Measurements from ENCODE around the gene SEC14L1.
"Not testable (repeated sequence)": the region's sequence is repeated elsewhere in the genome, so short reads cannot be mapped to it uniquely, and the experiment has no call there.

Gene SEC14L1

DNA sequence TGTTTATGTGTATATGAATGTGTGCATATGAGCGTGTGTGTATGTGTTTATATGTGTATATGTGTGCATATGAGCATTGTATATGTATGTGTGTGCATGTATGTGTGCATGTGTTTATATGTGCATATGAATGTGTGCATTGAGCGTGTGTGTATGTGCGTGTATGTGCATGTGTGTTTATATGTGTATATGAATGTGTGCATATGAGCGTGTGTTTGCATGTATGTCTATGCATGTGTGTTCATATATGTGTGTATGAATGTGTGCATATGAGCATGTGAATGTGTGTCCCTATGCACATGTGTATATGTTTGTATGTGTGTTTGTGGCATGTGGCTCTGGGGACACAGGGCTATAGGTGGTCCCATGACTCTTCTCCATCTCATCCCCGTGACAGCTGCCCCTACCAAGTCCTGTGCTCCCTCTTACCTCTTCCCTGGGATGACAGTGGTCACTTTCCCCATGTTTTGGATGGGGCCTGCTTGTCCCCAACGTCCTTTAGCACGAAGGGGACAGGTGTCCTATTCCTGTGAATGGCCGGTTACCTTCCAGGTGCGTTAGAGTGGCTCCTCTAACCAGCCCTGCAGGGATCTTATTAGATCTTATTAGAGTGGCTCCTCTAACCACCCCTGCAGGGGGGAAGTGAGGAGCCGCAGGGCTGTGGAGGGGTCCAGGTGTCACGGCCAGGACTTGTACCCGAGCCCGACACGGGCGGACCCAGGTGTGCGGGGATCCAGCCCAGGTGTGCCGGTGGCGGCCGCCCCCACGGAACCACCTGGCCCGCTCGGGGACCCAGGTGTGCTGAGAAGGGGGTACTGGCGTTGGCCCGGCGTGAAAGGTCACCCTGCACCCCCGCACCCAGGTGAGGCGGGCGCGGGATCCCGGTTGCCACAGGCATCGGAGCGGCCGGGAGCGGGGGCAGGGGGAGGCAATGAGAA is 105.6 kb downstream of the SEC14L1 start:
- peak overlapping the region; percentile 48 to 71 (median 60); a peak in 19 of 20 replicates for H3K4me3 ChIP-seq
- H3K27ac ChIP-seq: peak overlapping the region in 7 of 11 experiments; percentile 21 to 60 (median 46); a peak in 8 of 22 replicates
- TF ChIP-seq Cebpa-rat (IDR thresholded peaks at IDR 0.05): no peak
- H3K4me1 ChIP-seq: peaks cover 18 to 37% (median 23%) of the 10 kb centered on the region in 10 experiments
- H3K9me3 ChIP-seq (replicated peaks in 1 of 11): no peaks in the 10 kb centered on the region
- no peaks in the 10 kb centered on the region for H4K20me1 ChIP-seq
- no peaks in the 10 kb centered on the region for H3K36me3 ChIP-seq
- peak overlapping the region; percentile 43 to 84 (median 71); a peak in 21 of 22 replicates for H3K9ac ChIP-seq
- peak overlapping the region; percentile 90 to 100 (median 98) for H3K4me2 ChIP-seq
- no peaks in the 10 kb centered on the region; a peak in 2 of 22 replicates for H3K27me3 ChIP-seq

GRCh38 chr17:77247048-77247541 is 106.3 kb downstream of the SEC14L1 start:
- Histone ChIP-seq H3K27ac (peak overlapping the region in 6 of 11 experiments; percentile 21 to 60 (median 46); a peak in 8 of 22 replicates), H3K9ac (peak overlapping the region; percentile 43 to 84 (median 71); a peak in 21 of 22 replicates), H3K4me1 (peaks cover 18 to 35% (median 23%) of the 10 kb centered on the region in 10 experiments), H3K4me2 (peak overlapping the region; percentile 90 to 100 (median 98)), H3K9me3 (replicated peaks in 1 of 11) (no peaks in the 10 kb centered on the region), H4K20me1 (no peaks in the 10 kb centered on the region), H3K27me3 (no peaks in the 10 kb centered on the region; a peak in 2 of 22 replicates), H3K4me3 (peak overlapping the region; percentile 48 to 71 (median 60); a peak in 19 of 20 replicates), H3K36me3 (no peaks in the 10 kb centered on the region)
- no peak for TF ChIP-seq Cebpa-rat (IDR thresholded peaks at IDR 0.05)

DNA sequence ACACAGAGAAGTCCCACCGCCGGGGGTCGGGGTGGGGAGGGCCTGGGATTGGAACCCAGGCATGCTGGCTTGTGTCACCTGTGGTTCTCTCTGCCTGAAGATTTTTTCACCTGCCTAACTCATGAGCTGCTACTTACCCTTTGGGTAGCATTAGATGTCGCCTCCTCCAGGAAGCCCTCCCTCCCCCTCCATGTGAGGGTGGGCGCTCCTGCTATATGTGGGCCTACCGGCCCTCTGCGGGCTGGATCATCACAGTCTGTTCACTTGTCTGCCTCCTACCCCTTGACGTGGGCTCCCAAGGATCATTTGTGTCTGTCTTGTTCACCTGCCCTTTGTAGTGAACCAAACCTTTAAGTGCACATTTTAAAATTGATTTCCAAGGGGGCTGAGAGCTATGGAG is 106.8 kb downstream of the SEC14L1 start:
- no peak overlapping the region for H3K27ac ChIP-seq
- peaks cover 18 to 35% (median 23%) of the 10 kb centered on the region in 10 experiments for H3K4me1 ChIP-seq
- no peak for TF ChIP-seq Cebpa-rat (IDR thresholded peaks at IDR 0.05)
- peak overlapping the region; percentile 90 to 100 (median 98) for H3K4me2 ChIP-seq
- no peaks in the 10 kb centered on the region for H3K9me3 ChIP-seq (replicated peaks in 1 of 11)
- H3K4me3 ChIP-seq: peak overlapping the region in 7 of 10 experiments; percentile 48 to 64 (median 60); a peak in 6 of 20 replicates
- no peaks in the 10 kb centered on the region for H4K20me1 ChIP-seq
- H3K36me3 ChIP-seq: no peaks in the 10 kb centered on the region
- peak overlapping the region in 3 of 11 experiments; percentile 71 to 77 (median 74); a peak in 4 of 22 replicates for H3K9ac ChIP-seq
- H3K27me3 ChIP-seq: no peaks in the 10 kb centered on the region; a peak in 2 of 22 replicates

DNA sequence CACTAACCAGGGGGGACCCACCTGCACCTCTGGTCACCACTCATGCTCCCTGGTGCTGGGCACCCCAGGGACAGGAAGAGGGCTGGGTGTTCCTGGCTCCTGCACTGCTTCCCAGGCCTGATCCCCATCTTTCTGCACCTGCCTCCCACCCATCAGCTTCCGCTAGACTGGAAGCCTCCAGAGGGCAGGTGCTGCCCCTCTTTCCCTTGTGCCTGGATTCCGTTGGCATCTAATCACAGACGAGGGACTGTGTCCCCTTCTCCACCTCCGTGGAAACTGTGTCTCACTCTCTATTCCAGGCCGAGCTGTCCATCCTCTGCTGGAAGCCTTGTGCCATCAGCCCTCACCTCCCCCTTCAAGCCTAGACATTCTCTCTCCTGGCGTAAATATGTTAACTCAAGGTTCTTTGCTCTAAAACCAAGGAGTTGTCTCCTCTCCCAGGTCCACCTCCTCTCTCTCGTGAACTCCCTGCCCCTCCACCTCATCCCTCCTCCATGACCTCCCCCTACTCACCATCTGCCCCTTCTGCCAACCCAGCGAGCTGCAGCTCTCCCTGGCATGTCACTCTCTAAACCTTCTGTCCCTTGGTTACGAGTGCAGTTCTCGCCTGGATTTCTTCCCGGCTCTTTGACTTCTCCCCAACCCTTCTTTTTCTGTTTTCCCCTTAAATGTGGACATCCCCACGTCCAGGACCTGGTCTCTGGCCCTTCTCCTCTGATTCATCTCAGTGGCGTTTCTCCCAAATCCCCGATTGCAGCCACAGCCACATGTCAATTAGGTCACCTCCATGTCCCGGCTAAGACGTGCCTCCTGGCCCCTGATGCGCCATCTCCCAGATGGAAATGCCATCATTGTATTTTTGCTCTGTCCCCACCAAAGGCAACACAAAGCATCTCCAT is 107.7 kb downstream of the SEC14L1 start:
- no peak for TF ChIP-seq Cebpa-rat (IDR thresholded peaks at IDR 0.05)
- no peaks in the 10 kb centered on the region for H3K36me3 ChIP-seq
- no peaks in the 10 kb centered on the region; a peak in 2 of 22 replicates for H3K27me3 ChIP-seq
- H3K4me2 ChIP-seq: no peak overlapping the region
- no peak overlapping the region for H3K9ac ChIP-seq
- H3K4me1 ChIP-seq: peaks cover 18 to 35% (median 23%) of the 10 kb centered on the region in 10 experiments
- H3K27ac ChIP-seq: no peak overlapping the region
- H4K20me1 ChIP-seq: no peaks in the 10 kb centered on the region
- no peaks in the 10 kb centered on the region for H3K9me3 ChIP-seq (replicated peaks in 1 of 11)
- H3K4me3 ChIP-seq: no peak overlapping the region

GRCh38 chr17:77251622-77252183 is 110.9 kb downstream of the SEC14L1 start:
- no peaks in the 10 kb centered on the region for H3K9me3 ChIP-seq (replicated peaks in 1 of 11)
- no peak overlapping the region for H3K27ac ChIP-seq
- TF ChIP-seq Cebpa-rat (IDR thresholded peaks at IDR 0.05): no peak
- no peak overlapping the region for H3K9ac ChIP-seq
- peaks cover 0 to 4% (median 0%) of the 10 kb centered on the region in 11 experiments; a peak in 2 of 22 replicates for H3K27me3 ChIP-seq
- peaks cover under 1 to 9% (median 5%) of the 10 kb centered on the region in 10 experiments for H3K4me1 ChIP-seq
- H3K4me3 ChIP-seq: no peak overlapping the region
- no peak overlapping the region for H3K4me2 ChIP-seq
- no peaks in the 10 kb centered on the region for H4K20me1 ChIP-seq
- no peaks in the 10 kb centered on the region for H3K36me3 ChIP-seq

GRCh38 chr17:77252306-77252705 is 111.5 kb downstream of the SEC14L1 start:
- not testable (repeated sequence) for H3K4me1 ChIP-seq; H3K27ac ChIP-seq; H3K4me2 ChIP-seq; H3K9me3 ChIP-seq (replicated peaks in 1 of 11); H3K27me3 ChIP-seq; H3K9ac ChIP-seq; H4K20me1 ChIP-seq; H3K4me3 ChIP-seq; H3K36me3 ChIP-seq

DNA sequence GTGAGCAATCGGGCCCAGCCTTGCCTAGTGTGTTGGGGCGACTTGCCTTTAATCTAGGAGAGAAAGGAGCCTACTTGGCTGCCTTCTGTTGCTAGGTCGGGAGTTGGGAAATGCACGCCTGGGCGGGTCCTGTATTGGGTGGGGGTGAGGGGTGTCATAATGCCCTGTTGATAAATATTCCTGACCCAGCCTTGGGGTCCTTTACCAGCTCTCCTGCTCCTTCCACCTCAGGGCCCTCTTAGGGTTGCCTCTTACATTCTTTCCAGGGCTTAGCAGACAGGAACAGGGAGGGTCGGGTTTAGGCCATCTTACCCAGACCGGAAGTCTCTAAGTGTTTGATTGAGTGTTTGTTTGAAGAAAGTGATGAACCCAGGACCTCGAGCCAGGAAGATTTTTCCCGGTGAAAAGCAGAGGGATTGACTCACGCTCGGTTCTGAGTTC is 112.9 kb downstream of the SEC14L1 start:
- no peak overlapping the region for H3K9ac ChIP-seq
- no peak overlapping the region for H3K4me3 ChIP-seq
- no peaks in the 10 kb centered on the region for H4K20me1 ChIP-seq
- TF ChIP-seq Cebpa-rat (IDR thresholded peaks at IDR 0.05): no peak
- H3K4me1 ChIP-seq: peaks cover 0 to 5% (median 0%) of the 10 kb centered on the region in 10 experiments; a peak in 1 of 20 replicates
- H3K36me3 ChIP-seq: no peaks in the 10 kb centered on the region
- H3K27ac ChIP-seq: no peak overlapping the region
- H3K27me3 ChIP-seq: 0 out of 22 replicates have a peak, but pooled peaks cover 0 to 4% (median 0%) of the 10 kb centered on the region in 11 experiments
- H3K4me2 ChIP-seq: peak overlapping the region in 1 of 11 experiments; percentile 20; a peak in 1 of 22 replicates
- H3K9me3 ChIP-seq (replicated peaks in 1 of 11): no peaks in the 10 kb centered on the region

All from BLaER1 treated with 17β-estradiol and CSF1 and Interleukin-3, amounts not matched to agents 10 nM and 100 nM (cell line).